HepG2 (cell line): Measurements from ENCODE around the gene TMEM235. TPM values are rescaled to one million over a fixed set of nuclear protein-coding genes. Genes with fewer than 3 reads are reported as not detected.
A peak's percentile ranks its signal among the peaks of the same experiment; 100 is the strongest.

Source experiments
- BCL6 ChIP-seq: IDR thresholded peaks from 2 replicates; pipeline ENCODE4 v1.6.1; 2016; ENCODE audit warnings: missing genetic modification reagents, missing compliant biosample characterization
- CHD4 ChIP-seq: fragments of 200-600 bp; sonication (generic); IDR thresholded peaks from 2 replicates; pipeline ENCODE4 v1.7.0; 2017; ENCODE audit warnings: mild to moderate bottlenecking, low read length, borderline replicate concordance
- FOXJ3 ChIP-seq: sonication (generic); formaldehyde crosslinking; IDR thresholded peaks from 2 replicates; pipeline ENCODE4 v1.4.0; 2020; ENCODE audit warnings: missing genetic modification reagents, mild to moderate bottlenecking, borderline replicate concordance
- FOXK1 ChIP-seq: sonication (generic); formaldehyde crosslinking; IDR thresholded peaks from 2 replicates; pipeline ENCODE4 v1.4.0; 2020; ENCODE audit warnings: low read depth, missing genetic modification reagents, borderline replicate concordance
- GZF1 ChIP-seq: sonication (generic); formaldehyde crosslinking; IDR thresholded peaks from 2 replicates; pipeline ENCODE4 v1.5.1; 2020; ENCODE audit warnings: mild to moderate bottlenecking, missing genetic modification reagents
- KDM4B ChIP-seq: sonication (generic); formaldehyde crosslinking; IDR thresholded peaks from 2 replicates; pipeline ENCODE4 v1.4.0; 2020; ENCODE audit warnings: missing genetic modification reagents
- RARG ChIP-seq: sonication (generic); formaldehyde crosslinking; IDR thresholded peaks from 2 replicates; pipeline ENCODE4 v1.4.0; 2020; ENCODE audit warnings: low read depth, mild to moderate bottlenecking, missing genetic modification reagents
- SALL2 ChIP-seq: sonication (generic); formaldehyde crosslinking; IDR thresholded peaks from 2 replicates; pipeline ENCODE4 v1.8.1; 2023; ENCODE audit warnings: mild to moderate bottlenecking, missing genetic modification reagents, inconsistent platforms
- SRY ChIP-seq: sonication (generic); formaldehyde crosslinking; IDR thresholded peaks from 2 replicates; pipeline ENCODE4 v1.8.0; 2022; ENCODE audit warnings: mild to moderate bottlenecking, missing genetic modification reagents
- SYNCRIP ChIP-seq: fragments of 200-400 bp; formaldehyde crosslinking; IDR thresholded peaks from 2 replicates; pipeline ENCODE4 v1.6.1; 2018; ENCODE audit warnings: mild to moderate bottlenecking, low read depth, low read length; ENCODE audit not compliant: insufficient read depth
- U2AF1 ChIP-seq: fragments of 200-400 bp; formaldehyde crosslinking; optimal IDR thresholded peaks from 2 replicates; pipeline ENCODE3; 2017; ENCODE audit warnings: mild to moderate bottlenecking, low read depth, low read length
- ZC3H13 ChIP-seq: sonication (generic); formaldehyde crosslinking; IDR thresholded peaks from 2 replicates; pipeline ENCODE4 v1.8.1; 2023; ENCODE audit warnings: mild to moderate bottlenecking, missing genetic modification reagents, moderate library complexity
- ZKSCAN5 ChIP-seq: sonication (generic); formaldehyde crosslinking; IDR thresholded peaks from 2 replicates; pipeline ENCODE4 v1.5.1; 2020; ENCODE audit warnings: mild to moderate bottlenecking, missing genetic modification reagents
- ZNF333 ChIP-seq: sonication (generic); formaldehyde crosslinking; IDR thresholded peaks from 2 replicates; pipeline ENCODE4 v1.4.0; 2020; ENCODE audit warnings: mild to moderate bottlenecking, missing genetic modification reagents, borderline replicate concordance
- ZNF577 ChIP-seq: sonication (generic); formaldehyde crosslinking; IDR thresholded peaks from 2 replicates; pipeline ENCODE4 v1.4.0; 2020; ENCODE audit warnings: mild to moderate bottlenecking, low read depth, missing genetic modification reagents, borderline replicate concordance
- polyA plus RNA-seq, 8 experiments: library from polyadenylated mRNA; depleted of rRNA in 3 of 8; stranded (reverse) in 7 of 8; unstranded in 1 of 8; fragments of >200 nt; fragmentation: Illumina TruSeq in 4 of 8; extraction: Trizol in 4 of 8; gene quantifications; 2 replicates each; pipeline versions ENCODE4 v1.2.1 to v1.2.3, GENCODE V29; 2011 to 2016; ENCODE audit warnings: low read depth in 4 of 8, missing spikeins in 1 of 8, mixed read lengths in 1 of 8; ENCODE audit not compliant: insufficient read depth in 1 of 8
- total RNA-seq, 5 experiments: library from RNA; depleted of rRNA; stranded (reverse); fragments of >200 nt; fragmentation: Illumina TruSeq; extraction: Trizol; gene quantifications; 2 replicates each; pipeline ENCODE4 v1.2.3, GENCODE V29; 2016; ENCODE audit warnings: low read depth in 1 of 5
- TF ChIP-seq, protein P1 (sequence below): sonication (generic); formaldehyde crosslinking; IDR thresholded peaks from one replicate; pipeline ENCODE4 v1.5.1; 2020; ENCODE audit warnings: mild to moderate bottlenecking, missing genetic modification reagents; ENCODE audit errors: not compliant biosample characterization
- TF ChIP-seq, protein P2 (sequence below): sonication (generic); formaldehyde crosslinking; IDR thresholded peaks from 2 replicates; pipeline ENCODE4 v1.4.0; 2020; ENCODE audit warnings: missing genetic modification reagents

TMEM235 gene
- total and polyA plus RNA-seq, 2 of the 13 experiments (the other 11 are each of a cell fraction or from before 2014, with no cell fraction given), result not detected

DNA sequence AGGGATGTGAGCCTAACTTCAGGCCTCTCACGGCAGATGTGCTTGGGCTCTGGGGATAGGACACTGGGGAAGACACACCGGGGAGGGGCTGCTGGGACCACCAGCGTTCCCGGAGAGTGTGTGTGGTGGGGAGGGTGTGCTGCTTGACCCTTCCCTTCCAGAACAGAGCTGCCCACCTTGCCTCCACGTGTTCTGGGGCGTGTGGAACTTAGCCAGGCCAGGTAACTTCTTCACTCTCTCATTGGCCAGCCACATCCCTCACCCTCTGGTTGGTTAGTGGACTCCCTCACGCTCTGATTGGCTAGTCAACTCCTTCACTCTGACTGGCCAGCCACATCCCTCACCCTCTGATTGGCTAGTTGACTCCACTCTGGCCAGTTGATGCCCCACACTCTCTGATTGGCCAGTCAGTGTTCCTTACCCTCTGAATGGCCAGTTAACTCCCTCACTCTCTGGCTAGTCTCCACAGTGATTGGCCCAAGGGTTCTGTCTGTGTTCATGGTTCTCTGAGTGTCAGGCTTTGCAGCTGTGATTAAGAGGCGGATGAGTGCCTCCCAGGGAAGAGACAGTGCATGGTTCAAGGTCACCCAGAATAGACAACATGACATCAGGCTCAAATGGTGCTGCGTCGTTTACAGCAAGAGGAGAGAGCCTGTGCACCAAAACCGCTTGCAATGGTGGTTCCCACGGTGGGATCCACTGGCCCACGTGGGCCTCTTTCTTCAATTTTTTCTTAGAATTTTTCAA is 10.0 kb downstream of the TMEM235 start (continued):
- TF ChIP-seq GZF1 (CRISPR knock-in tag) (0 out of 2 replicates have a peak, but pooled peaks have one; percentile 30), FOXK1 (CRISPR knock-in tag) (peak; percentile 89; the same call in 1 of the 2 replicates), ZC3H13 (CRISPR knock-in tag) (no peak), SYNCRIP (no peak), U2AF1 (no peak), BCL6 (no peak), ZNF333 (CRISPR knock-in tag) (no peak), RARG (CRISPR knock-in tag) (no peak), SRY (0 out of 2 replicates have a peak, but pooled peaks have one; percentile 77), SALL2 (no peak), ZNF577 (peak; percentile 37; the same call in 1 of the 2 replicates), KDM4B (CRISPR knock-in tag) (peak; percentile 80; the same call in 1 of the 2 replicates), CHD4 (no peak), FOXJ3 (CRISPR knock-in tag) (no peak), ZKSCAN5 (no peak)
- TF ChIP-seq, protein P1, sequence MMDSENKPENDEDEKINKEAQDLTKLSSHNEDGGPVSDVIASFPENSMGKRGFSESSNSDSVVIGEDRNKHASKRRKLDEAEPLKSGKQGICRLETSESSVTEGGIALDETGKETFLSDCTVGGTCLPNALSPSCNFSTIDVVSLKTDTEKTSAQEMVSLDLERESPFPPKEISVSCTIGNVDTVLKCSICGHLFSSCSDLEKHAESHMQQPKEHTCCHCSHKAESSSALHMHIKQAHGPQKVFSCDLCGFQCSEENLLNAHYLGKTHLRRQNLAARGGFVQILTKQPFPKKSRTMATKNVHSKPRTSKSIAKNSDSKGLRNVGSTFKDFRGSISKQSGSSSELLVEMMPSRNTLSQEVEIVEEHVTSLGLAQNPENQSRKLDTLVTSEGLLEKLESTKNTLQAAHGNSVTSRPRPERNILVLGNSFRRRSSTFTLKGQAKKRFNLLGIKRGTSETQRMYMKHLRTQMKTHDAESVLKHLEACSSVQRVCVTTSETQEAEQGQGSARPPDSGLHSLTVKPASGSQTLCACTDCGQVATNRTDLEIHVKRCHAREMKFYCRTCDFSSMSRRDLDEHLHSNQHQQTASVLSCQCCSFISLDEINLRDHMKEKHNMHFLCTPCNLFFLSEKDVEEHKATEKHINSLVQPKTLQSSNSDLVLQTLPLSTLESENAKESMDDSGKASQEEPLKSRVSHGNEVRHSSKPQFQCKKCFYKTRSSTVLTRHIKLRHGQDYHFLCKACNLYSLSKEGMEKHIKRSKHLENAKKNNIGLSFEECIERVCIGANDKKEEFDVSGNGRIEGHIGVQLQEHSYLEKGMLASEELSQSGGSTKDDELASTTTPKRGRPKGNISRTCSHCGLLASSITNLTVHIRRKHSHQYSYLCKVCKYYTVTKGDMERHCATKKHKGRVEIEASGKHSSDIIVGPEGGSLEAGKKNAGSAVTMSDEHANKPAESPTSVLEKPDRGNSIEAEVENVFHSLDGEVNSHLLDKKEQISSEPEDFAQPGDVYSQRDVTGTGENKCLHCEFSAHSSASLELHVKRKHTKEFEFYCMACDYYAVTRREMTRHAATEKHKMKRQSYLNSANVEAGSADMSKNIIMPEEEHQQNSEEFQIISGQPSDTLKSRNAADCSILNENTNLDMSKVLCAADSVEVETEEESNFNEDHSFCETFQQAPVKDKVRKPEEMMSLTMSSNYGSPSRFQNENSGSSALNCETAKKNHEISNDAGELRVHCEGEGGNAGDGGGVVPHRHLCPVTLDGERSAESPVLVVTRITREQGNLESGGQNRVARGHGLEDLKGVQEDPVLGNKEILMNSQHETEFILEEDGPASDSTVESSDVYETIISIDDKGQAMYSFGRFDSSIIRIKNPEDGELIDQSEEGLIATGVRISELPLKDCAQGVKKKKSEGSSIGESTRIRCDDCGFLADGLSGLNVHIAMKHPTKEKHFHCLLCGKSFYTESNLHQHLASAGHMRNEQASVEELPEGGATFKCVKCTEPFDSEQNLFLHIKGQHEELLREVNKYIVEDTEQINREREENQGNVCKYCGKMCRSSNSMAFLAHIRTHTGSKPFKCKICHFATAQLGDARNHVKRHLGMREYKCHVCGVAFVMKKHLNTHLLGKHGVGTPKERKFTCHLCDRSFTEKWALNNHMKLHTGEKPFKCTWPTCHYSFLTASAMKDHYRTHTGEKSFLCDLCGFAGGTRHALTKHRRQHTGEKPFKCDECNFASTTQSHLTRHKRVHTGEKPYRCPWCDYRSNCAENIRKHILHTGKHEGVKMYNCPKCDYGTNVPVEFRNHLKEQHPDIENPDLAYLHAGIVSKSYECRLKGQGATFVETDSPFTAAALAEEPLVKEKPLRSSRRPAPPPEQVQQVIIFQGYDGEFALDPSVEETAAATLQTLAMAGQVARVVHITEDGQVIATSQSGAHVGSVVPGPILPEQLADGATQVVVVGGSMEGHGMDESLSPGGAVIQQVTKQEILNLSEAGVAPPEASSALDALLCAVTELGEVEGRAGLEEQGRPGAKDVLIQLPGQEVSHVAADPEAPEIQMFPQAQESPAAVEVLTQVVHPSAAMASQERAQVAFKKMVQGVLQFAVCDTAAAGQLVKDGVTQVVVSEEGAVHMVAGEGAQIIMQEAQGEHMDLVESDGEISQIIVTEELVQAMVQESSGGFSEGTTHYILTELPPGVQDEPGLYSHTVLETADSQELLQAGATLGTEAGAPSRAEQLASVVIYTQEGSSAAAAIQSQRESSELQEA (CRISPR knock-in tag), result peak; percentile 29
- TF ChIP-seq, protein P2, sequence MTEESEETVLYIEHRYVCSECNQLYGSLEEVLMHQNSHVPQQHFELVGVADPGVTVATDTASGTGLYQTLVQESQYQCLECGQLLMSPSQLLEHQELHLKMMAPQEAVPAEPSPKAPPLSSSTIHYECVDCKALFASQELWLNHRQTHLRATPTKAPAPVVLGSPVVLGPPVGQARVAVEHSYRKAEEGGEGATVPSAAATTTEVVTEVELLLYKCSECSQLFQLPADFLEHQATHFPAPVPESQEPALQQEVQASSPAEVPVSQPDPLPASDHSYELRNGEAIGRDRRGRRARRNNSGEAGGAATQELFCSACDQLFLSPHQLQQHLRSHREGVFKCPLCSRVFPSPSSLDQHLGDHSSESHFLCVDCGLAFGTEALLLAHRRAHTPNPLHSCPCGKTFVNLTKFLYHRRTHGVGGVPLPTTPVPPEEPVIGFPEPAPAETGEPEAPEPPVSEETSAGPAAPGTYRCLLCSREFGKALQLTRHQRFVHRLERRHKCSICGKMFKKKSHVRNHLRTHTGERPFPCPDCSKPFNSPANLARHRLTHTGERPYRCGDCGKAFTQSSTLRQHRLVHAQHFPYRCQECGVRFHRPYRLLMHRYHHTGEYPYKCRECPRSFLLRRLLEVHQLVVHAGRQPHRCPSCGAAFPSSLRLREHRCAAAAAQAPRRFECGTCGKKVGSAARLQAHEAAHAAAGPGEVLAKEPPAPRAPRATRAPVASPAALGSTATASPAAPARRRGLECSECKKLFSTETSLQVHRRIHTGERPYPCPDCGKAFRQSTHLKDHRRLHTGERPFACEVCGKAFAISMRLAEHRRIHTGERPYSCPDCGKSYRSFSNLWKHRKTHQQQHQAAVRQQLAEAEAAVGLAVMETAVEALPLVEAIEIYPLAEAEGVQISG (CRISPR knock-in tag), result 0 out of 2 replicates have a peak, but pooled peaks have one; percentile 4
